Naive thymus-derived CD4-positive, alpha-beta T cell (primary cell): ENCODE measurements around the gene CREBBP. TPM values are rescaled to one million over a fixed set of nuclear protein-coding genes. Genes with fewer than 3 reads are reported as not detected.
"Not testable (repeated sequence)": the region's sequence is repeated elsewhere in the genome, so short reads cannot be mapped to it uniquely, and the experiment has no call there.

ENCODE experiments used
- ATAC-seq: fragments of 150-1000 bp; cut with Tn5 transposase; 2 replicates; pipeline ENCODE4 v1.10.0; 2021; ENCODE audit warnings: mild to moderate bottlenecking, moderate library complexity
- CTCF ChIA-PET: fragments of 350-600 bp; sonication (Branson Sonifier 250); formaldehyde crosslinking; loops from one replicate; lab custom pipeline; 2021; ENCODE audit warnings: antibody characterized with exemption; lab: Charles Lee
- POLR2A ChIA-PET: fragments of 350-600 bp; sonication (Branson Sonifier 250); formaldehyde crosslinking; loops from one replicate; lab custom pipeline; 2021; ENCODE audit warnings: antibody characterized with exemption, inconsistent platforms; lab: Charles Lee
- DNase-seq, 9 donors: peaks; one replicate each; pipeline versions ENCODE4 v3.0.0 to v3.0.0-alpha.2; 2020 to 2022; ENCODE audit warnings: mixed read lengths in 1 of 9
- H3K27ac ChIP-seq: one replicate; pipeline ENCODE4 v1.7.0; 2013; ENCODE audit warnings: mild to moderate bottlenecking, low read depth, low read length, moderate library complexity
- H3K27me3 ChIP-seq, 2 donors: one replicate each; pipeline ENCODE4 v1.7.0; 2013; ENCODE audit warnings: low read length in 2 of 2, mild to moderate bottlenecking in 2 of 2, moderate library complexity in 2 of 2; ENCODE audit not compliant: control insufficient read depth in 2 of 2, insufficient read depth in 2 of 2
- H3K36me3 ChIP-seq, 3 experiments: 1 replicate in 2 of 3; 2 replicates in 1 of 3; pipeline ENCODE4 v1.7.0; 2013; ENCODE audit warnings: low read length in 3 of 3, mild to moderate bottlenecking in 3 of 3, moderate library complexity in 1 of 3; ENCODE audit not compliant: insufficient read depth in 3 of 3, control insufficient read depth in 2 of 3
- H3K4me1 ChIP-seq, 2 donors: one replicate each; pipeline ENCODE4 v1.7.0; 2013; ENCODE audit warnings: low read length in 2 of 2, mild to moderate bottlenecking in 2 of 2, moderate library complexity in 1 of 2; ENCODE audit not compliant: control insufficient read depth in 2 of 2, insufficient read depth in 2 of 2
- H3K4me3 ChIP-seq: 2 replicates; pipeline ENCODE4 v1.7.0; 2013; ENCODE audit warnings: mild to moderate bottlenecking, low read length
- H3K9me3 ChIP-seq, 3 experiments: 1 replicate in 2 of 3; 2 replicates in 1 of 3; pipeline ENCODE4 v1.7.0; 2013; ENCODE audit warnings: low read length in 3 of 3; ENCODE audit not compliant: control insufficient read depth in 2 of 3
- H3K27ac Mint-ChIP-seq, 9 donors: one replicate each; pipeline ENCODE4 v1.8.0; 2020 to 2022; ENCODE audit warnings: mixed read lengths in 9 of 9, mild to moderate bottlenecking in 8 of 9, moderate library complexity in 5 of 9, inconsistent platforms in 2 of 9
- H3K27me3 Mint-ChIP-seq, 5 donors: one replicate each; pipeline ENCODE4 v1.8.0; 2021 to 2022; ENCODE audit warnings: mixed read lengths in 5 of 5, mild to moderate bottlenecking in 1 of 5
- H3K36me3 Mint-ChIP-seq, 5 donors: one replicate each; pipeline ENCODE4 v1.8.0; 2020 to 2022; ENCODE audit warnings: mixed read lengths in 5 of 5, mild to moderate bottlenecking in 3 of 5, inconsistent platforms in 1 of 5
- H3K4me1 Mint-ChIP-seq, 7 donors: one replicate each; pipeline ENCODE4 v1.8.0; 2020 to 2022; ENCODE audit warnings: mixed read lengths in 7 of 7, mild to moderate bottlenecking in 3 of 7, inconsistent platforms in 1 of 7
- H3K4me3 Mint-ChIP-seq, 10 donors: one replicate each; pipeline ENCODE4 v1.8.0; 2020 to 2022; ENCODE audit warnings: mild to moderate bottlenecking in 10 of 10, mixed read lengths in 10 of 10, moderate library complexity in 6 of 10, inconsistent platforms in 2 of 10
- H3K9me3 Mint-ChIP-seq, 11 donors: one replicate each; pipeline ENCODE4 v1.8.0; 2020 to 2022; ENCODE audit warnings: mixed read lengths in 11 of 11, mild to moderate bottlenecking in 4 of 11, inconsistent platforms in 1 of 11, moderate library complexity in 1 of 11
- intact Hi-C, 2 donors: fragments of 100-400 bp; cut with micrococcal nuclease; formaldehyde crosslinking; loops; one replicate each; pipeline ENCODE4 v1.15.1; 2023
- polyA plus RNA-seq, 2 donors: library from polyadenylated mRNA; unstranded; fragments of 300-500 nt; fragmentation: Illumina TruSeq; gene quantifications; one replicate each; pipeline ENCODE4 v1.2.3, GENCODE V29; 2021
- total RNA-seq, 6 experiments: library from RNA in 5 of 6; stranded (reverse) in 5 of 6; gene quantifications; 1 replicate in 5 of 6; 2 replicates in 1 of 6; pipeline ENCODE4 v1.2.3 and lab custom pipeline; 2021 to 2026

CREBBP gene
- total and polyA plus RNA-seq, 7 experiments from 2014 or later: 10.5 to 194 (median 126) TPM

DNA sequence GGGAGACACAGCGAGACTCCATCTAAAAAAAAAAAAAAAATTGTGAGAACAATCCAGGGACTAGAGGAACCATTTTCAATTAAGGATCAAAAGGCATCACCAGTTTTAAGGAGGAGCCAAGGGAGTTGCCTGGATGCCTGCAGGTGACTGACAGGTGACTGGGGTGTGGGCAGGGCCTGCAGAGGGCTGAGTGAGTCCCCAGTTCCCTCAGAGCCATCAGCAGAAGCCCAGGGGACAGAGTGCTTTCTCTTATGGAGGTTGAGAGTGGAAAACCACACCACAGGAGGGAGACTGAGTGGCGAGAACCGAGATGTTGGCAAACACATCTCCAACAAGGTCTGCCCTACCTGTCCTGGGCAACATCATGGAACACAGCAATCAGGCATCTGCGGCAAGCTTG lies 27.1 kb upstream of the CREBBP start:
- no peak overlapping the region for H3K27ac Mint-ChIP-seq
- peaks cover 0 to 3% (median 0%) of the 10 kb centered on the region in 5 donors for H3K27me3 Mint-ChIP-seq
- no peak overlapping the region for H3K4me3 ChIP-seq
- POLR2A ChIA-PET: no interaction called here
- CTCF ChIA-PET: no interaction called here
- H3K4me3 Mint-ChIP-seq: no peak overlapping the region
- intact Hi-C loops: no loop called here
- H3K9me3 Mint-ChIP-seq: no peaks in the 10 kb centered on the region
- H3K36me3 ChIP-seq: no peaks in the 10 kb centered on the region
- DNase-seq: no peak
- no peak overlapping the region for H3K27ac ChIP-seq
- no peaks in the 10 kb centered on the region for H3K36me3 Mint-ChIP-seq
- peaks cover 0 to 3% (median 0%) of the 10 kb centered on the region in 7 donors for H3K4me1 Mint-ChIP-seq
- no peak for ATAC-seq
- no peaks in the 10 kb centered on the region for H3K9me3 ChIP-seq
- no peaks in the 10 kb centered on the region for H3K4me1 ChIP-seq
- H3K27me3 ChIP-seq: no peaks in the 10 kb centered on the region

- H3K9me3 ChIP-seq: no peaks in the 10 kb centered on the region
- peaks cover 0 to 3% (median 0%) of the 10 kb centered on the region in 7 donors for H3K4me1 Mint-ChIP-seq
- no peaks in the 10 kb centered on the region for H3K36me3 ChIP-seq
- intact Hi-C loops: no loop called here
- H3K27me3 Mint-ChIP-seq: peaks cover 0 to 3% (median 0%) of the 10 kb centered on the region in 5 donors
- no peaks in the 10 kb centered on the region for H3K4me1 ChIP-seq
- H3K36me3 Mint-ChIP-seq: no peaks in the 10 kb centered on the region
- H3K27me3 ChIP-seq: no peaks in the 10 kb centered on the region
- ChIA-PET POLR2A (no interaction called here), CTCF (no interaction called here)
- no peak overlapping the region for H3K4me3 ChIP-seq
- ATAC-seq (no peak), DNase-seq (no peak)
- no peak overlapping the region for H3K27ac ChIP-seq
- no peak overlapping the region for H3K27ac Mint-ChIP-seq
- no peak overlapping the region for H3K4me3 Mint-ChIP-seq
- H3K9me3 Mint-ChIP-seq: no peaks in the 10 kb centered on the region
These were observed 25.9 kb upstream of the CREBBP start for GRCh38 chr16:3906363-3906762.

GRCh38 chr16:3904875-3905274 lies 24.4 kb upstream of the CREBBP start:
- Histone ChIP-seq H3K4me1 (no peaks in the 10 kb centered on the region), H3K9me3 (no peaks in the 10 kb centered on the region), H3K27ac (no peak overlapping the region), H3K4me3 (no peak overlapping the region), H3K27me3 (no peaks in the 10 kb centered on the region), H3K36me3 (no peaks in the 10 kb centered on the region)
- ATAC-seq (no peak), DNase-seq (no peak)
- Mint-ChIP-seq H3K4me1 (no peaks in the 10 kb centered on the region), H3K27me3 (peaks cover 0 to 3% (median 0%) of the 10 kb centered on the region in 5 donors), H3K27ac (no peak overlapping the region), H3K4me3 (no peak overlapping the region), H3K9me3 (no peaks in the 10 kb centered on the region), H3K36me3 (no peaks in the 10 kb centered on the region)
- intact Hi-C loops: no loop called here
- POLR2A ChIA-PET: no interaction called here
- CTCF ChIA-PET: no interaction called here

DNA sequence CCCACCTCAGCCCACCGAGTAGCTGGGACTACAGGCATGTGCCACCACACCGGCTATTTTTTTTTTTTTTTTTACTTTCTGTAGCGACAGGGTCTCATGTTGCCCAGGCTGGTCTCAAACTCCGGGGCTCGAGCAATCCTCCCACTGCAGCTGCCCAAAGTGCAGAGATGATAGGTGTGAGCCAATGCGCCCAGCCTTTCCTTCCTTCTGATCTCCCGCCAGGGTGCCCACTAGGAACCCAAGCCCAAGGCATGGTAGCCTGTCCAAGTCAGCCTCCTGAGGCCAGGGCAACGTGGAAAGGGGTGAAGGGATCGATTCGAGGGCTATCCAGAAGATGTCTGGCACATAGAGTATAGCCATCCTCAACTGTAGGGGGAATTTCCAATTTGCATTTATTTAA lies 9.6 kb upstream of the CREBBP start:
- H3K4me3 ChIP-seq: no peak overlapping the region
- Mint-ChIP-seq H3K9me3 (peaks cover 0 to 6% (median 3%) of the 10 kb centered on the region in 11 donors), H3K27ac (no peak overlapping the region), H3K4me3 (no peak overlapping the region), H3K36me3 (peaks cover 0 to 3% (median 0%) of the 10 kb centered on the region in 5 donors), H3K4me1 (peaks cover 0 to 2% (median 0%) of the 10 kb centered on the region in 7 donors), H3K27me3 (peaks cover 6 to 30% (median 15%) of the 10 kb centered on the region in 5 donors)
- ChIA-PET CTCF (no interaction called here), POLR2A (no interaction called here)
- no peak for DNase-seq
- no peaks in the 10 kb centered on the region for H3K36me3 ChIP-seq
- no peaks in the 10 kb centered on the region for H3K9me3 ChIP-seq
- intact Hi-C loops: no loop called here
- no peaks in the 10 kb centered on the region for H3K27me3 ChIP-seq
- no peaks in the 10 kb centered on the region for H3K4me1 ChIP-seq
- H3K27ac ChIP-seq: no peak overlapping the region
- ATAC-seq: no peak

GRCh38 chr16:3889059-3889458 lies 8.5 kb upstream of the CREBBP start:
- peaks cover 0 to 2% (median 0%) of the 10 kb centered on the region in 7 donors for H3K4me1 Mint-ChIP-seq
- POLR2A ChIA-PET: no interaction called here
- no peaks in the 10 kb centered on the region for H3K9me3 ChIP-seq

GRCh38 chr16:3885999-3886398 lies 5.5 kb upstream of the CREBBP start:
- Mint-ChIP-seq H3K27me3 (peaks cover 4 to 23% (median 7%) of the 10 kb centered on the region in 5 donors), H3K4me1 (peaks cover 4 to 11% (median 7%) of the 10 kb centered on the region in 7 donors), H3K27ac (peak overlapping the region in 1 of 9 donors; percentile 6)
- H3K9me3 ChIP-seq, POLR2A ChIA-PET, H3K4me3 ChIP-seq, H3K27ac ChIP-seq, H3K4me1 ChIP-seq, H3K36me3 ChIP-seq, H3K36me3 Mint-ChIP-seq, ATAC-seq, H3K4me3 Mint-ChIP-seq, H3K9me3 Mint-ChIP-seq, intact Hi-C loops, DNase-seq, CTCF ChIA-PET, H3K27me3 ChIP-seq: not testable (repeated sequence)

More at GRCh38 chr16:3889059-3889458, 8.5 kb upstream of the CREBBP start:
- Mint-ChIP-seq H3K4me3 (no peak overlapping the region), H3K27me3 (peaks cover 6 to 27% (median 15%) of the 10 kb centered on the region in 5 donors), H3K36me3 (no peaks in the 10 kb centered on the region), H3K27ac (peak overlapping the region in 1 of 9 donors; percentile 16), H3K9me3 (peaks cover 0 to 4% (median 0%) of the 10 kb centered on the region in 11 donors)
- Histone ChIP-seq H3K4me3 (no peak overlapping the region), H3K36me3 (no peaks in the 10 kb centered on the region), H3K4me1 (no peaks in the 10 kb centered on the region), H3K27me3 (no peaks in the 10 kb centered on the region), H3K27ac (no peak overlapping the region)
- CTCF ChIA-PET: no interaction called here
- DNase-seq: no peak
- ATAC-seq: no peak
- intact Hi-C loops: no loop called here

DNA sequence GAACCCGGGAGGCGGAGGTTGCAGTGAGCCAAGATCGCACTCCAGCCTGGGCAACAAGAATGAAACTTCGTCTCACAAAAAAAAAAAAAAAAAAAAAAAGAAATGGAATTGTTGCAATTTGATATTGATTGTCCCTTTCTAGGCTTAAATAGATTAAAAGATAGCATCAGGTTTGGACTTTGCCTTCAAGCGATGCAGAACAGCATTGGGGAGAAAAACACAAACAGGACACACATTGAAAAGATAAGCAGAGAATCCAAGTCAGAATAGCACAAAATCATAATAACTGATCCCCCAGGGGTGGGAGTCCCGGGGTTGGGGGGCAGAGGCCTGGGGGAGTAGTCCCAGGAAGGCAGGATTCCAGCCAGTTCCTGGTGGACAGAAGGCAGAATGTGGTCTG lies 3.9 kb upstream of the CREBBP start:
- ATAC-seq (no peak), DNase-seq (no peak)
- Histone ChIP-seq H3K27ac (no peak overlapping the region), H3K4me3 (no peak overlapping the region), H3K27me3 (no peaks in the 10 kb centered on the region), H3K9me3 (no peaks in the 10 kb centered on the region), H3K36me3 (peaks cover 0 to 3% (median 0%) of the 10 kb centered on the region in 3 experiments), H3K4me1 (no peaks in the 10 kb centered on the region)
- intact Hi-C loops: loop anchor here (5.0 kb wide), 2 partner anchors 368 to 533 kb away; partner anchors contain the start of gene CORO7 (in 1 of the 2)
- no peak overlapping the region for H3K4me3 Mint-ChIP-seq
- H3K9me3 Mint-ChIP-seq: peaks cover 0 to 4% (median 0%) of the 10 kb centered on the region in 11 donors
- H3K27ac Mint-ChIP-seq: no peak overlapping the region
- POLR2A ChIA-PET: no interaction called here
- peaks cover 4 to 11% (median 7%) of the 10 kb centered on the region in 7 donors for H3K4me1 Mint-ChIP-seq
- CTCF ChIA-PET: no interaction called here
- peaks cover 0 to under 1% (median 0%) of the 10 kb centered on the region in 5 donors for H3K36me3 Mint-ChIP-seq
- peaks cover 0 to 21% (median 6%) of the 10 kb centered on the region in 5 donors for H3K27me3 Mint-ChIP-seq
